HG03097 (cell line): ENCODE data around the gene CRHBP.
"Not testable (repeated sequence)": the region's sequence is repeated elsewhere in the genome, so short reads cannot be mapped to it uniquely, and the experiment has no call there.

Experiments
- ATAC-seq: cut with Tn5 transposase; IDR thresholded peaks from one replicate; pipeline ENCODE4 v1.9.1; 2021; ENCODE audit not compliant: unreplicated experiment, low FRiP score

CRHBP gene

GRCh38 chr5:76952795-76953536 is at the start of gene CRHBP:
Gene CRHBP (plus strand): TSS chr5:76953045. CDS start chr5:76953135, 90 bp downstream.
- ATAC-seq = no peak

GRCh38 chr5:76908166-76908565 is 44.7 kb upstream of the CRHBP start:
- no peak for ATAC-seq

GRCh38 chr5:76910344-76910933 is 42.4 kb upstream of the CRHBP start:
- not testable (repeated sequence) for ATAC-seq

GRCh38 chr5:76914671-76915070 is 38.2 kb upstream of the CRHBP start:
- ATAC-seq = not testable (repeated sequence)

- no peak for ATAC-seq
Observed at GRCh38 chr5:76918539-76918938, 34.3 kb upstream of the CRHBP start.

- ATAC-seq = no peak
Observed at GRCh38 chr5:76920491-76920890, 32.4 kb upstream of the CRHBP start.

- no peak for ATAC-seq
Observed at GRCh38 chr5:76926329-76927105, 26.3 kb upstream of the CRHBP start.

- no peak for ATAC-seq
Observed at GRCh38 chr5:76927961-76928360, 24.9 kb upstream of the CRHBP start.

- ATAC-seq = no peak
Observed at GRCh38 chr5:76930083-76930482, 22.8 kb upstream of the CRHBP start.

- no peak for ATAC-seq
Observed at GRCh38 chr5:76938177-76938576, 14.7 kb upstream of the CRHBP start.

GRCh38 chr5:76941000-76941399 is 11.8 kb upstream of the CRHBP start:
- ATAC-seq = no peak

GRCh38 chr5:76941442-76941841 is 11.4 kb upstream of the CRHBP start:
- no peak for ATAC-seq

- no peak for ATAC-seq
Observed at GRCh38 chr5:76942581-76942980, 10.3 kb upstream of the CRHBP start.

- no peak for ATAC-seq
Observed at GRCh38 chr5:76943006-76943405, 9.8 kb upstream of the CRHBP start.

- no peak for ATAC-seq
Observed at GRCh38 chr5:76944638-76945037, 8.2 kb upstream of the CRHBP start.

- not testable (repeated sequence) for ATAC-seq
Observed at GRCh38 chr5:76945238-76945637, 7.6 kb upstream of the CRHBP start.

- ATAC-seq = no peak
Observed at GRCh38 chr5:76946090-76946489, 6.8 kb upstream of the CRHBP start.

GRCh38 chr5:76947082-76947503 is 5.8 kb upstream of the CRHBP start:
- no peak for ATAC-seq

- no peak for ATAC-seq
Observed at GRCh38 chr5:76953551-76954382, 922 bp downstream of the CRHBP start.

- no peak for ATAC-seq
Observed at GRCh38 chr5:76954383-76954763, 1.5 kb downstream of the CRHBP start.

- no peak for ATAC-seq
Observed at GRCh38 chr5:76956033-76956432, 3.2 kb downstream of the CRHBP start.
